GM21576 (cell line): ENCODE results near the gene SMYD1.

Experiments used
- ATAC-seq: cut with Tn5 transposase; IDR thresholded peaks from one replicate; pipeline ENCODE4 v1.9.1; 2021; ENCODE audit warnings: mild to moderate bottlenecking, moderate library complexity; ENCODE audit not compliant: unreplicated experiment

Gene SMYD1

GRCh38 chr2:88055371-88056128, 12.1 kb upstream of the SMYD1 start, which contains the start of gene KRCC1:
TSS of gene KRCC1 (minus strand) at chr2:88055783. CDS start at chr2:88028563, 27,220 bp downstream.
- ATAC-seq: peak; percentile 96

GRCh38 chr2:88057437-88057844, 10.2 kb upstream of the SMYD1 start:
- ATAC-seq: no peak

GRCh38 chr2:88058191-88058590, 9.4 kb upstream of the SMYD1 start:
- ATAC-seq: no peak

GRCh38 chr2:88059979-88060906, 7.4 kb upstream of the SMYD1 start:
- ATAC-seq: peak; percentile 43

GRCh38 chr2:88060907-88061275, 6.7 kb upstream of the SMYD1 start:
- ATAC-seq: no peak

GRCh38 chr2:88061295-88061694, 6.3 kb upstream of the SMYD1 start:
- ATAC-seq: no peak

- no peak for ATAC-seq
Observed at GRCh38 chr2:88066543-88066942, 1.1 kb upstream of the SMYD1 start.

- ATAC-seq: no peak
Observed at GRCh38 chr2:88067189-88067588, 436 bp upstream of the SMYD1 start.

GRCh38 chr2:88068044-88068443, 419 bp downstream of the SMYD1 start:
- ATAC-seq: no peak

GRCh38 chr2:88069117-88069516, 1.5 kb downstream of the SMYD1 start:
- ATAC-seq: no peak

- no peak for ATAC-seq
Observed at GRCh38 chr2:88070055-88070454, 2.4 kb downstream of the SMYD1 start.

GRCh38 chr2:88071365-88071764, 3.7 kb downstream of the SMYD1 start:
- ATAC-seq: no peak

GRCh38 chr2:88074150-88074549, 6.5 kb downstream of the SMYD1 start:
- no peak for ATAC-seq

GRCh38 chr2:88074854-88075292, 7.2 kb downstream of the SMYD1 start:
- ATAC-seq: no peak

GRCh38 chr2:88077080-88077479, 9.5 kb downstream of the SMYD1 start:
- ATAC-seq: no peak

- ATAC-seq: no peak
Observed at GRCh38 chr2:88078643-88079172, 11.1 kb downstream of the SMYD1 start.

- no peak for ATAC-seq
Observed at GRCh38 chr2:88080545-88080944, 12.9 kb downstream of the SMYD1 start.

GRCh38 chr2:88081924-88082608, 14.4 kb downstream of the SMYD1 start:
- no peak for ATAC-seq

GRCh38 chr2:88082781-88083180, 15.2 kb downstream of the SMYD1 start:
- ATAC-seq: no peak

- no peak for ATAC-seq
Observed at GRCh38 chr2:88085099-88085498, 17.5 kb downstream of the SMYD1 start.

GRCh38 chr2:88085602-88086001, 18.0 kb downstream of the SMYD1 start:
- ATAC-seq: no peak
